Epithelial cell of proximal tubule (primary cell): Measurements from ENCODE around the gene RBBP9. TPM values are rescaled to one million over a fixed set of nuclear protein-coding genes. Genes with fewer than 3 reads are reported as not detected.

ENCODE experiments used
- DNase-seq: peaks from one replicate; pipeline ENCODE4 v3.0.0-alpha.2; 2011; ENCODE audit warnings: low read depth
- H3K4me3 ChIP-seq: 2 replicates; pipeline ENCODE4 v1.5.1; 2011; ENCODE audit warnings: low read depth, mild to moderate bottlenecking, low read length
- CTCF ChIP-seq: conservative IDR thresholded peaks from 2 replicates; pipeline ENCODE4 v1.5.1; 2012; ENCODE audit warnings: low read depth, mild to moderate bottlenecking, low read length
- total RNA-seq: library from RNA; depleted of rRNA; stranded (reverse); fragments of >200 nt; gene quantifications from 2 replicates; pipeline ENCODE4 v1.2.3, GENCODE V29; 2015

The RBBP9 gene
- total RNA-seq: 9.3 and 21.1 TPM in 2 replicates

- no peak for TF ChIP-seq CTCF
- DNase-seq: peak; percentile 20
These were observed at the start of gene RBBP9 for GRCh38 chr20:18496740-18497592. RBBP9 (minus strand) TSS chr20:18497225; CDS start chr20:18497167, 58 bp downstream.

GRCh38 chr20:18545566-18545965 is 48.5 kb upstream of the RBBP9 start:
- no peak for DNase-seq
- TF ChIP-seq CTCF: no peak
- no peak overlapping the region for H3K4me3 ChIP-seq

More at GRCh38 chr20:18496740-18497592, at the start of gene RBBP9:
- peak within 1 kb of the TSS; percentile 86 for H3K4me3 ChIP-seq

- TF ChIP-seq CTCF: no peak
- no peak overlapping the region for H3K4me3 ChIP-seq
- no peak for DNase-seq
These were observed 46.9 kb upstream of the RBBP9 start for GRCh38 chr20:18543932-18544331.

- no peak overlapping the region for H3K4me3 ChIP-seq
- no peak for DNase-seq
- TF ChIP-seq CTCF: no peak
These were observed 46.2 kb upstream of the RBBP9 start for GRCh38 chr20:18543216-18543615.

GRCh38 chr20:18541741-18542140 is 44.7 kb upstream of the RBBP9 start:
- TF ChIP-seq CTCF: no peak
- no peak overlapping the region for H3K4me3 ChIP-seq
- DNase-seq: peak; percentile 91

GRCh38 chr20:18537651-18538050 is 40.6 kb upstream of the RBBP9 start:
- no peak for TF ChIP-seq CTCF
- H3K4me3 ChIP-seq: no peak overlapping the region
- DNase-seq: no peak
